Kidney epithelial cell (primary cell): ENCODE data around the gene ACTL7B. TPM values are rescaled to one million over a fixed set of nuclear protein-coding genes. Genes with fewer than 3 reads are reported as not detected.
A peak's percentile ranks its signal among the peaks of the same experiment; 100 is the strongest.

Experiments used
- DNase-seq: peaks from one replicate; pipeline ENCODE4 v3.0.0-alpha.2; 2010; ENCODE audit warnings: low read depth
- H3K27me3 ChIP-seq: 2 replicates; pipeline ENCODE4 v1.6.0; 2011; ENCODE audit warnings: low read length; ENCODE audit not compliant: control insufficient read depth, insufficient read depth
- H3K36me3 ChIP-seq: 2 replicates; pipeline ENCODE4 v1.5.1; 2011; ENCODE audit warnings: low read length; ENCODE audit not compliant: control insufficient read depth, insufficient read depth
- H3K4me3 ChIP-seq: 2 replicates; pipeline ENCODE4 v1.5.1; 2011; ENCODE audit warnings: low read depth, mild to moderate bottlenecking, control low read depth, low read length
- CTCF ChIP-seq: IDR thresholded peaks from 2 replicates; pipeline ENCODE4 v1.5.1; 2011; ENCODE audit warnings: mild to moderate bottlenecking, moderate library complexity, low read length, control low read depth, inconsistent platforms; ENCODE audit not compliant: insufficient read depth, poor library complexity, severe bottlenecking
- total RNA-seq: library from RNA; depleted of rRNA; stranded (reverse); fragments of >200 nt; gene quantifications from 2 replicates; pipeline ENCODE4 v1.2.3, GENCODE V29; 2015

The ACTL7B gene
- total RNA-seq, 1 donor from 2014 or later, result not detected

GRCh38 chr9:108876425-108876824 lies 20.6 kb upstream of the ACTL7B start:
- Histone ChIP-seq H3K36me3 (no peaks in the 10 kb centered on the region), H3K27me3 (no peaks in the 10 kb centered on the region), H3K4me3 (no peak overlapping the region)
- TF ChIP-seq CTCF, result no peak
- no peak for DNase-seq

GRCh38 chr9:108874058-108874788 lies 18.4 kb upstream of the ACTL7B start:
- Histone ChIP-seq H3K36me3 (no peaks in the 10 kb centered on the region), H3K4me3 (no peak overlapping the region), H3K27me3 (no peaks in the 10 kb centered on the region)
- no peak for TF ChIP-seq CTCF
- DNase-seq, result no peak

GRCh38 chr9:108869092-108869725 lies 13.4 kb upstream of the ACTL7B start:
- TF ChIP-seq CTCF, result no peak
- Histone ChIP-seq H3K4me3 (no peak overlapping the region), H3K36me3 (no peaks in the 10 kb centered on the region), H3K27me3 (no peaks in the 10 kb centered on the region)
- peak; percentile 31 for DNase-seq

GRCh38 chr9:108867829-108868228 lies 12.0 kb upstream of the ACTL7B start:
- DNase-seq, result no peak
- Histone ChIP-seq H3K27me3 (no peaks in the 10 kb centered on the region), H3K4me3 (no peak overlapping the region), H3K36me3 (no peaks in the 10 kb centered on the region)
- TF ChIP-seq CTCF, result no peak

GRCh38 chr9:108867116-108867515 lies 11.3 kb upstream of the ACTL7B start:
- no peak for TF ChIP-seq CTCF
- no peak for DNase-seq
- H3K27me3 ChIP-seq, result no peaks in the 10 kb centered on the region
- H3K36me3 ChIP-seq, result no peaks in the 10 kb centered on the region
- H3K4me3 ChIP-seq, result no peak overlapping the region
